Thoracic aorta (tissue), 2 donors: ENCODE results near the gene CLSTN1. TPM values are rescaled to one million over a fixed set of nuclear protein-coding genes. Genes with fewer than 3 reads are reported as not detected.

Experiments
- ATAC-seq: fragments of 150-250 bp; one replicate; pipeline ENCODE4 v1.8.0; 2017; ENCODE audit warnings: low read depth; ENCODE audit not compliant: insufficient number of reproducible peaks, low FRiP score
- DNase-seq: peaks from one replicate; pipeline ENCODE4 v3.0.0-alpha.2; 2020; ENCODE audit warnings: low spot score
- H3K27ac ChIP-seq, 2 donors: fragments of 200-600 bp; sonication (generic); 1 replicate in 1 of 2; 2 replicates in 1 of 2; pipeline ENCODE4 v1.5.1; 2016; ENCODE audit warnings: mild to moderate bottlenecking in 2 of 2, moderate library complexity in 2 of 2
- H3K27me3 ChIP-seq: fragments of 200-600 bp; sonication (generic); replicated peaks from 2 replicates; pipeline ENCODE4 v1.6.0; 2016; ENCODE audit warnings: mild to moderate bottlenecking; ENCODE audit not compliant: insufficient read depth
- H3K36me3 ChIP-seq: fragments of 200-600 bp; sonication (generic); one replicate; pipeline ENCODE4 v1.5.1; 2016
- H3K4me1 ChIP-seq, 2 donors: fragments of 200-600 bp; sonication (generic); 1 replicate in 1 of 2; 2 replicates in 1 of 2; pipeline versions ENCODE4 v1.5.1 to v1.6.0; 2016; ENCODE audit warnings: low read depth in 2 of 2, mild to moderate bottlenecking in 1 of 2; ENCODE audit not compliant: control insufficient read depth in 1 of 2
- H3K4me3 ChIP-seq: fragments of 200-600 bp; sonication (generic); 2 replicates; pipeline ENCODE4 v1.5.1; 2016; ENCODE audit warnings: mild to moderate bottlenecking
- H3K9me3 ChIP-seq: fragments of 200-600 bp; sonication (generic); 2 replicates; pipeline ENCODE4 v1.5.1; 2016
- total RNA-seq, 2 donors: library from RNA; depleted of rRNA; stranded (reverse); fragments of >200 nt; gene quantifications; one replicate each; pipeline versions ENCODE4 v1.1.0 to v1.2.3, GENCODE V29; 2016
- TF ChIP-seq, protein P1 (sequence below): fragments of 200-600 bp; sonication (generic); IDR thresholded peaks from one replicate; pipeline ENCODE4 v1.5.1; 2019; ENCODE audit warnings: antibody characterized with exemption

The CLSTN1 gene
- total RNA-seq, 2 donors from 2014 or later, result 78.6 to 81.9 TPM

DNA sequence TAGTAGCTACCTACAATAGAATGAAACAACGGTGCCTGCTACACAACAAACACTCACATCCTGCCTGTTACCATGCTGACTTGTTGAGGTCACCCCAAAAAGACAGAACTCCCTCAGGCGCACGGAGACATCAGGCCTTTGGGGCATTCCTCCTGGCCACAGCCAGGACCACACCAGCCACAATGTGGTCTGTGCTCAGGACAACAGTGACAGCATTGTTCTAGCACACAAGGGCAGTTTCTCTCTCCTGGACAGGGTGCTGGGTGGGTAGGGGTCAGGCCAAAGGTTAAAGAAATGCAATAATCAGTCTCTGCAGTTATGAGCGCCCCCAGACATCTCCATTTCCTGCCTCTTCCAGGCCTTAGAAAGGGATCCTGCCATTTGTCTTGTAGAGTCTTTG is 46.8 kb upstream of the CLSTN1 start:
- Histone ChIP-seq H3K4me1 (peaks cover 0 to 7% of the 10 kb centered on the region in 2 donors), H3K9me3 (no peaks in the 10 kb centered on the region), H3K4me3 (no peak overlapping the region), H3K36me3 (peaks cover 11% of the 10 kb centered on the region), H3K27ac (no peak overlapping the region), H3K27me3 (no peaks in the 10 kb centered on the region)
- DNase-seq (no peak), ATAC-seq (no peak)
- TF ChIP-seq, protein P1, sequence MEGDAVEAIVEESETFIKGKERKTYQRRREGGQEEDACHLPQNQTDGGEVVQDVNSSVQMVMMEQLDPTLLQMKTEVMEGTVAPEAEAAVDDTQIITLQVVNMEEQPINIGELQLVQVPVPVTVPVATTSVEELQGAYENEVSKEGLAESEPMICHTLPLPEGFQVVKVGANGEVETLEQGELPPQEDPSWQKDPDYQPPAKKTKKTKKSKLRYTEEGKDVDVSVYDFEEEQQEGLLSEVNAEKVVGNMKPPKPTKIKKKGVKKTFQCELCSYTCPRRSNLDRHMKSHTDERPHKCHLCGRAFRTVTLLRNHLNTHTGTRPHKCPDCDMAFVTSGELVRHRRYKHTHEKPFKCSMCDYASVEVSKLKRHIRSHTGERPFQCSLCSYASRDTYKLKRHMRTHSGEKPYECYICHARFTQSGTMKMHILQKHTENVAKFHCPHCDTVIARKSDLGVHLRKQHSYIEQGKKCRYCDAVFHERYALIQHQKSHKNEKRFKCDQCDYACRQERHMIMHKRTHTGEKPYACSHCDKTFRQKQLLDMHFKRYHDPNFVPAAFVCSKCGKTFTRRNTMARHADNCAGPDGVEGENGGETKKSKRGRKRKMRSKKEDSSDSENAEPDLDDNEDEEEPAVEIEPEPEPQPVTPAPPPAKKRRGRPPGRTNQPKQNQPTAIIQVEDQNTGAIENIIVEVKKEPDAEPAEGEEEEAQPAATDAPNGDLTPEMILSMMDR, result no peak

DNA sequence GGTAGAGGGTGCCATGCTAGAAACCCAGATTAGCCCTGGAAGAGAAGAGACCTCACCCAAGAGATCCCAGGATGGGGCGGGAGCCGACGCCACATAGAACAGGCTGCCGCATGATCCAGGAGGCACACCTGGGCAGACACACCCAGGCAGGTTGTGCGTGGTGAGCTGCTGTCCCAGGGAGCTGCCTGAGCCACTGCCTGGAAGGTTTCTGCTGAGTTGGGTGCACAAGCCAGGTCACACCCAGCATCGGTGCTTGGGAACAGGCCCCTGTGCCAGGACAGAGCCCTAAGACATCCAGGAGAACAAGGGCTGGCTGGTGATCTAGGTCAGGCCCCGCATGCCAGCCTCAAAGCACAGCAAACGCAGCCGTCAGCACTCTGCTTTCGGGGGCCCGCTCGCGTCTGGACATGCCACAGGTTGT is 46.1 kb upstream of the CLSTN1 start:
- Histone ChIP-seq H3K4me3 (no peak overlapping the region), H3K36me3 (peaks cover 11% of the 10 kb centered on the region), H3K9me3 (no peaks in the 10 kb centered on the region), H3K27ac (no peak overlapping the region), H3K27me3 (no peaks in the 10 kb centered on the region), H3K4me1 (no peaks in the 10 kb centered on the region)
- TF ChIP-seq, protein P1, result no peak
- no peak for ATAC-seq
- no peak for DNase-seq

DNA sequence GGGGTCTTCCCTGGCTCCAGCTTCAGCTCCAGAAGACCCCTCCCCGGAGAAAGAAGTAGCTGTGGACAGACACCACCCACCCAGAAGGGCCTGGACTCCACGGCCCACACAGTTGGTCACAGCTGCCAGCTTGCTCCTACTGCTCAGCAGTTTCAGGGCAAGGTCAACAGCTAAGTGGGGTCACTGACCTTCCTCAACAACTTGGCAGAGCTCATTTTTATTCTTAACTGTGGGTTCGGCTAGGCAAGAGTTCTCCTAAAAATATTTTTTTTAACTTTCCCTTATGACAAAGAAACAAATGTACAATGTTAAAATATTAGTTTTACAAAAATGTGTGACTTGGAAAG is 44.5 kb upstream of the CLSTN1 start:
- ATAC-seq, result no peak
- Histone ChIP-seq H3K27me3 (no peaks in the 10 kb centered on the region), H3K27ac (no peak overlapping the region), H3K36me3 (peaks cover 14% of the 10 kb centered on the region), H3K4me3 (no peak overlapping the region), H3K4me1 (no peaks in the 10 kb centered on the region), H3K9me3 (no peaks in the 10 kb centered on the region)
- no peak for DNase-seq
- TF ChIP-seq, protein P1, result no peak

DNA sequence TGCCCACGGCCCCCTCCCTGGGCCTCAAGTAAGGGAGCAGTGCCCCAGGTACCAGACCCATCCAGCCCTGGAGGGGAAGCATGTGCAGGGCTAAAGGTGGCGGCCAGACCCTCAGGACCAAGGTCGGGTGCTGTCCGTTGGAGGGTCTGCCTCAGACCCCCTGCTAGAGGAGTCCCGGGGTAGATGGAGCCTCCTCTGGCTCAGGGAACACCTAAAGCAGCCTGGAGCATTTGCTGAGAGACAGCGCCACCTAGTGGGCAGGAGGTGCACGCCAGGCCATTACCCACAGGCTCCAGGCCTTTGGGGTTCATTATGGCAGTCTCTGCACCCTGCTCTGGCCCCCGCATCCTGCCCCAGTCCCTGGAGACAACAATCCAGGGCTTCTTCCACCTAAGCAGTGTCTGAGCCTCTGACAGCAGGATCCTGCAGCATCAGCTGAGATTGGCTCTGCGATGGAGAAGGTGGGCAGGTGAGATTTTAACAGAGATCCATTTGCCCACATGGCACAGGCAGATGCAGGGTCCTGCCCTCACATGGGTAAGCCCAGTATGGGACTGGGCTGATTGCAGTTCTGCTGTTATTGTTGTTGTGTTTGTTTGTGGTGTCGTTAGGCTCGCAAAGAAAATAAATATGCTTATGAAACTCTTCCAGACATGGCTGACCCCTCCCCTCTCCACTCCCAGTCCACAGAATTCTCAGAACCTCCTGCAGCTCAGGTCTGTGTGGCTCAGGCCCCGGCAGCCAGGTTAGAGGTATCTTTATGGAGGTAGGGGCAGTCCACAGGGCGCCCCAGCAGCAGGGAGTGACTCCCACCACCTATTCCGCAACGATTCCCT is 43.9 kb upstream of the CLSTN1 start:
- H3K4me3 ChIP-seq, result no peak overlapping the region
- peaks cover 14% of the 10 kb centered on the region for H3K36me3 ChIP-seq
- ATAC-seq (no peak), DNase-seq (peak; percentile 43)
- H3K9me3 ChIP-seq, result no peaks in the 10 kb centered on the region
- H3K27me3 ChIP-seq, result no peaks in the 10 kb centered on the region
- TF ChIP-seq, protein P1, result peak; percentile 98
- H3K4me1 ChIP-seq, result no peaks in the 10 kb centered on the region
- H3K27ac ChIP-seq, result no peak overlapping the region

DNA sequence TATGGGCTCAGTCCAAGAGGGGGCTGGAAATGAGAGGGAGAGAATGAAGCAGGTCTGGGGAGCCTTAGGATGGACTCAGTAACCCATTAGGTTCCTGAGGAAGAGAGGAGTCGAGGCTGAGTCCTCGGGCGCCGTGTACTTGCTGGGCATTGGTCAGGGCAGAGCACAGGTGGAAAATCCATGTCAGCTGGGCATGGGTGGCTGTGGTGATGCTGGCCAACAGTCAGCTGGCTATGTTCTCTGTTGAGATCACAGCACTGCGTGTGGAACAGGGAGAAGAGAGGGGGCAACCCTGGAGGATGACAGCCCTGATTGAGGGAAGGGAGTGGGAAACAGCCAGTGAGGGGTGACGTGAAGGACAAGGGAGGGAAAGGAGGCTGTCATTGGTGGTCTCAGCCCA is 43.1 kb upstream of the CLSTN1 start:
- Histone ChIP-seq H3K9me3 (no peaks in the 10 kb centered on the region), H3K4me1 (no peaks in the 10 kb centered on the region), H3K27me3 (no peaks in the 10 kb centered on the region), H3K4me3 (no peak overlapping the region), H3K36me3 (peaks cover 14% of the 10 kb centered on the region), H3K27ac (no peak overlapping the region)
- TF ChIP-seq, protein P1, result no peak
- no peak for ATAC-seq
- DNase-seq, result no peak
